ENCODE measurements around the gene KLF2. TPM values are rescaled to one million over a fixed set of nuclear protein-coding genes. Genes with fewer than 3 reads are reported as not detected.

The KLF2 gene
- total and polyA plus RNA-seq, 2 of the 13 experiments (the other 11 are each of a cell fraction or from before 2014, with no cell fraction given) = not detected

- TF ChIP-seq PBX2 (CRISPR knock-in tag; IDR thresholded peaks at IDR 0.05) (no peak), ZBTB33 (CRISPR knock-in tag; IDR thresholded peaks at IDR 0.05) (no peak), DMAP1 (CRISPR knock-in tag; IDR thresholded peaks at IDR 0.05) (no peak), FUBP1 (CRISPR knock-in tag; IDR thresholded peaks at IDR 0.05; ENCODE audit: borderline replicate concordance) (no peak), ZNF343 (CRISPR knock-in tag; IDR thresholded peaks at IDR 0.05) (no peak), ASH2L (IDR thresholded peaks at IDR 0.05; ENCODE audit: insufficient read length, low read depth, low read length) (no peak), MLLT10 (CRISPR knock-in tag; IDR thresholded peaks at IDR 0.05) (no peak), FOXA3 (CRISPR knock-in tag; IDR thresholded peaks at IDR 0.05) (0 out of 2 replicates have a peak, but pooled peaks have one; percentile 27), RBAK (CRISPR knock-in tag; IDR thresholded peaks at IDR 0.05) (no peak), ZBTB25 (CRISPR knock-in tag; IDR thresholded peaks at IDR 0.05) (no peak), ONECUT2 (CRISPR knock-in tag; IDR thresholded peaks at IDR 0.05) (no peak), FOSL2 (CRISPR knock-in tag; IDR thresholded peaks at IDR 0.05) (peak; percentile 87), RBM39 (IDR thresholded peaks at IDR 0.05; ENCODE audit: low read depth, low read length, poor library complexity, severe bottlenecking) (no peak), PRDM10 (CRISPR knock-in tag; IDR thresholded peaks at IDR 0.05; ENCODE audit: low read depth) (no peak), TFE3 (CRISPR knock-in tag; IDR thresholded peaks at IDR 0.05) (peak; percentile 58), ESRRA (CRISPR knock-in tag; IDR thresholded peaks at IDR 0.05; ENCODE audit: low read depth) (no peak), ETS1 (CRISPR knock-in tag; IDR thresholded peaks at IDR 0.05) (no peak), GFI1 (CRISPR knock-in tag; IDR thresholded peaks at IDR 0.05; ENCODE audit: borderline replicate concordance) (peak; percentile 61; the same call in 1 of the 2 replicates)
Observed at GRCh38 chr19:16373532-16373931, 48.9 kb downstream of the KLF2 start (continued).

All from HepG2 (cell line).